Suprapubic skin (tissue), 4 donors: Measurements from ENCODE around the gene NR6A1. TPM values are rescaled to one million over a fixed set of nuclear protein-coding genes. Genes with fewer than 3 reads are reported as not detected.

Source experiments
- DNase-seq, 2 donors: peaks; one replicate each; pipeline ENCODE4 v3.0.0-alpha.2; 2019; ENCODE audit warnings: low spot score in 2 of 2
- H3K27ac ChIP-seq: fragments of 200-600 bp; sonication (generic); one replicate; pipeline ENCODE4 v1.5.1; 2019
- H3K27me3 ChIP-seq: fragments of 200-600 bp; sonication (generic); one replicate; pipeline ENCODE4 v1.5.1; 2019
- H3K36me3 ChIP-seq: fragments of 200-600 bp; sonication (generic); one replicate; pipeline ENCODE4 v1.5.1; 2019
- H3K4me1 ChIP-seq: fragments of 200-600 bp; sonication (generic); one replicate; pipeline ENCODE4 v1.5.1; 2019
- H3K4me3 ChIP-seq: fragments of 200-600 bp; sonication (generic); one replicate; pipeline ENCODE4 v1.5.1; 2019; ENCODE audit warnings: mild to moderate bottlenecking
- H3K9me3 ChIP-seq: fragments of 200-600 bp; sonication (generic); one replicate; pipeline ENCODE4 v1.5.1; 2019
- EP300 ChIP-seq: sonication (generic); formaldehyde crosslinking; IDR thresholded peaks from one replicate; pipeline ENCODE4 v1.6.1; 2017; ENCODE audit warnings: antibody characterized with exemption
- POLR2A ChIP-seq, 2 donors: fragments of 450-650 bp; IDR thresholded peaks; one replicate each; pipeline ENCODE4 v1.6.1; 2017; ENCODE audit warnings: antibody characterized with exemption in 2 of 2, mild to moderate bottlenecking in 2 of 2, moderate library complexity in 2 of 2
- POLR2AphosphoS5 ChIP-seq, 3 donors: sonication (generic); formaldehyde crosslinking; IDR thresholded peaks; one replicate each; pipeline ENCODE4 v1.6.1; 2017; ENCODE audit warnings: antibody characterized with exemption in 3 of 3
- WGBS: methylation state at CpG from one replicate; pipeline ENCODE4 v1.1.5; 2018; 5-methylcytosine and 5-hydroxymethylcytosine counted together
- total RNA-seq, 4 donors: library from RNA; depleted of rRNA; stranded (reverse); fragments of >200 nt; gene quantifications; one replicate each; pipeline ENCODE4 v1.1.0, GENCODE V29; 2016
- TF ChIP-seq, protein P1 (sequence below), 2 donors: fragments of 200-600 bp in 1 of 2; fragments of 450-650 bp in 1 of 2; sonication (generic) in 1 of 2; IDR thresholded peaks; one replicate each; pipeline ENCODE4 v1.5.1; 2016 to 2019; ENCODE audit warnings: antibody characterized with exemption in 2 of 2, mild to moderate bottlenecking in 1 of 2, moderate library complexity in 1 of 2

The NR6A1 gene
- total RNA-seq, 4 donors from 2014 or later: 6.5 to 10.1 (median 6.8) TPM

DNA sequence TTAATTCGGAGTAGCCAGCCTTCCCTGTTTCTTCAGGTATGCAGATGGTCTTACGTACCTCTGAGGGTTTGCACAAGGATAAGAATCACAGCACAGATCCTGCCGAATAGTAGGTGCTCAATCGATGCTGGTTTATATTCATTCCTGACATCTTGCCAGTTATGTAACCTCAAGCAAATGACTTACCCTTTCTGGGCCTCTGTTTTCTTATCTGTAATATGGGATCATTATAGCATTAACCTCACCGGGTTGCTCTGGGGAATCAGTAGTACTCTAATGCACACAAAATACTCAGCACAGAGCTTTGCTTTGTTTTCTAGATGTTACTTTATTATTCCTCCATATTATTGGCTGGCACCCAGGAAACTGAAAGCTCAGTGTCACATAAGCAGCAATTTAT, 256.2 kb downstream of the NR6A1 start:
- no peak overlapping the region for H3K27ac ChIP-seq
- H3K36me3 ChIP-seq: no peaks in the 10 kb centered on the region
- TF ChIP-seq POLR2AphosphoS5 (IDR thresholded peaks at IDR 0.05): no peak
- TF ChIP-seq, protein P1, sequence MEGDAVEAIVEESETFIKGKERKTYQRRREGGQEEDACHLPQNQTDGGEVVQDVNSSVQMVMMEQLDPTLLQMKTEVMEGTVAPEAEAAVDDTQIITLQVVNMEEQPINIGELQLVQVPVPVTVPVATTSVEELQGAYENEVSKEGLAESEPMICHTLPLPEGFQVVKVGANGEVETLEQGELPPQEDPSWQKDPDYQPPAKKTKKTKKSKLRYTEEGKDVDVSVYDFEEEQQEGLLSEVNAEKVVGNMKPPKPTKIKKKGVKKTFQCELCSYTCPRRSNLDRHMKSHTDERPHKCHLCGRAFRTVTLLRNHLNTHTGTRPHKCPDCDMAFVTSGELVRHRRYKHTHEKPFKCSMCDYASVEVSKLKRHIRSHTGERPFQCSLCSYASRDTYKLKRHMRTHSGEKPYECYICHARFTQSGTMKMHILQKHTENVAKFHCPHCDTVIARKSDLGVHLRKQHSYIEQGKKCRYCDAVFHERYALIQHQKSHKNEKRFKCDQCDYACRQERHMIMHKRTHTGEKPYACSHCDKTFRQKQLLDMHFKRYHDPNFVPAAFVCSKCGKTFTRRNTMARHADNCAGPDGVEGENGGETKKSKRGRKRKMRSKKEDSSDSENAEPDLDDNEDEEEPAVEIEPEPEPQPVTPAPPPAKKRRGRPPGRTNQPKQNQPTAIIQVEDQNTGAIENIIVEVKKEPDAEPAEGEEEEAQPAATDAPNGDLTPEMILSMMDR (IDR thresholded peaks at IDR 0.05): no peak
- no peak for TF ChIP-seq EP300
- TF ChIP-seq POLR2A (IDR thresholded peaks at IDR 0.05): no peak
- no peak for DNase-seq
- no peaks in the 10 kb centered on the region for H3K9me3 ChIP-seq
- H3K4me3 ChIP-seq: no peak overlapping the region
- WGBS: 77% methylated on average over 5 of the region's 5 CpGs
- H3K27me3 ChIP-seq: peaks cover 3% of the 10 kb centered on the region
- H3K4me1 ChIP-seq: peaks cover 5% of the 10 kb centered on the region

DNA sequence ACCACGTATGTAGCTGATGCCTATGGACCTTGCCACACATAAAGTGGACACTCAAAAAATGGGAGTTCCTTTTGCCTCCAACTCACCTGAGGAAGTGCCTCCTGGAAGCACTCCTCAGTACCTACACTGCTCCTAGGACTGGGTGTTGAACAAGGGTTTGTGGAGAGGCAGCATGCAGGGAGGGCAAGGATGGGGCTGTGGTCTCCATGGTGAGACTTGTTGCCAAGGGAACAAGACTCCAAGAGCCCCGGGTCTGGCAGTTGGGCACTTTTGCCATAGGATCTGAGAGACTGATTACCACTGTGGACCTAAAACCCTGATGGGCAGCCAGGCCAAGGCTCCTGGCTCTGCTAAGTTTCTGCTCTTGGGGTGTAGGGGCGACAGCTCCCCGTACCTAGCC, 257.0 kb downstream of the NR6A1 start:
- 82% methylated on average over 4 of the region's 4 CpGs for WGBS
- no peaks in the 10 kb centered on the region for H3K36me3 ChIP-seq
- H3K4me3 ChIP-seq: no peak overlapping the region
- DNase-seq: no peak
- TF ChIP-seq POLR2A (IDR thresholded peaks at IDR 0.05) (no peak), EP300 (no peak), POLR2AphosphoS5 (IDR thresholded peaks at IDR 0.05) (no peak)
- TF ChIP-seq, protein P1 (IDR thresholded peaks at IDR 0.05): no peak
- H3K27me3 ChIP-seq: peaks cover 3% of the 10 kb centered on the region
- no peaks in the 10 kb centered on the region for H3K9me3 ChIP-seq
- peaks cover 5% of the 10 kb centered on the region for H3K4me1 ChIP-seq
- H3K27ac ChIP-seq: no peak overlapping the region

DNA sequence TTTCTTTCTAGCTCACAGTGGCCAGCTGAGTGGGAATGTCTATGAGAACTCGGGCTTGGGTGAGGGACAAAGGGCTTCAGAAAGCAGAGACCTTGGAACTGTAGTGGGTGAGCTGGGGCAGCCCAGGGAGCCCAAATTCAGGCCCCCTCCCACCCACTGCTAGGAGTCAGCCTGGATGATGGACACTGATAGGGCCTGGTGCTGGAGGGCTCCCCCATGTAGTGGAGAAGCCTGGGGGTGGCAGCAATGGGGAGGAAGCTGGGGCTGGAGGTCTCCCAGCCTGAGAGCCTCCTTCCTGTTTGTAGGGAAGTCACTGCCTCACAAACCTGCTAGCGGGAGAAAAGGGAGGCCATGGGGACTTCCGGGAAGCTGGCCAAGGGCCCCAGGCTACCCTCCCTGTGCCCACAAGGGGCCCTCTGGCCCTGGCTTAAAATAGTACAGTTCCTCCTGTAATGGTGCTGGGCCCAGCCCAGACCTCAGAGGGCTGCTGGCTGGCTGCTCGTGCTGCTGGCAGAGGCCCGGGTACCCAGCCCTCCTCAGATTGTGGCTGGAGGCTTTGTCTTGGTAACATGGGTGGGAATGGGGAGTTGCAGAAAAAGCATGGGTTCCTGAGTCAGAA, 257.6 kb downstream of the NR6A1 start:
- Histone ChIP-seq H3K27me3 (peaks cover 3% of the 10 kb centered on the region), H3K4me3 (no peak overlapping the region), H3K36me3 (no peaks in the 10 kb centered on the region), H3K27ac (no peak overlapping the region), H3K9me3 (no peaks in the 10 kb centered on the region), H3K4me1 (peaks cover 5% of the 10 kb centered on the region)
- 56% methylated on average over 3 of the region's 5 CpGs for WGBS
- TF ChIP-seq POLR2A (IDR thresholded peaks at IDR 0.05) (no peak), POLR2AphosphoS5 (IDR thresholded peaks at IDR 0.05) (no peak), EP300 (no peak)
- DNase-seq: no peak

DNA sequence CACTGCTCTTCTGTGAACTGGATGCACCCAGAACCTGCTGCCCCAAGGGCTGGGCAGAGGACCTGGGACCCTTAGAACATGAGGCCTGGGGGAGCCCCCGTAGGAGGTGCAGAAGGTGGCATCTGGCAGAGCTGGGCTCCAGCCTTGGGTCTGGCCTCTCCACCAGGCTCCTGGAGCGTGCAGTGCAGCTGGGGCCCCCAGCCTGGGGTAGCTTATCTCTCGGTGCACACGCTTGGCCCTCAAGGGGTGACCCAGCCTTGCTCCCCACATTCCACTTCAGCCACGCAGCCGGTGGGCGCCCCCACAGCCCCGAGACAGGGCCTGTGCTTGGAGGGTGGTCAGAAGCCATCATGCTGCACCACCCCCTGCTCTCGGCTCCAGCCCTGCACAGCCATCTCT, 258.3 kb downstream of the NR6A1 start:
- H3K4me3 ChIP-seq: no peak overlapping the region
- TF ChIP-seq EP300: no peak
- no peak for TF ChIP-seq POLR2A (IDR thresholded peaks at IDR 0.05)
- 83% methylated on average over 5 of the region's 9 CpGs for WGBS
- H3K36me3 ChIP-seq: no peaks in the 10 kb centered on the region
- H3K27ac ChIP-seq: no peak overlapping the region
- peaks cover 5% of the 10 kb centered on the region for H3K4me1 ChIP-seq
- peaks cover 3% of the 10 kb centered on the region for H3K27me3 ChIP-seq
- no peaks in the 10 kb centered on the region for H3K9me3 ChIP-seq
- no peak for DNase-seq

DNA sequence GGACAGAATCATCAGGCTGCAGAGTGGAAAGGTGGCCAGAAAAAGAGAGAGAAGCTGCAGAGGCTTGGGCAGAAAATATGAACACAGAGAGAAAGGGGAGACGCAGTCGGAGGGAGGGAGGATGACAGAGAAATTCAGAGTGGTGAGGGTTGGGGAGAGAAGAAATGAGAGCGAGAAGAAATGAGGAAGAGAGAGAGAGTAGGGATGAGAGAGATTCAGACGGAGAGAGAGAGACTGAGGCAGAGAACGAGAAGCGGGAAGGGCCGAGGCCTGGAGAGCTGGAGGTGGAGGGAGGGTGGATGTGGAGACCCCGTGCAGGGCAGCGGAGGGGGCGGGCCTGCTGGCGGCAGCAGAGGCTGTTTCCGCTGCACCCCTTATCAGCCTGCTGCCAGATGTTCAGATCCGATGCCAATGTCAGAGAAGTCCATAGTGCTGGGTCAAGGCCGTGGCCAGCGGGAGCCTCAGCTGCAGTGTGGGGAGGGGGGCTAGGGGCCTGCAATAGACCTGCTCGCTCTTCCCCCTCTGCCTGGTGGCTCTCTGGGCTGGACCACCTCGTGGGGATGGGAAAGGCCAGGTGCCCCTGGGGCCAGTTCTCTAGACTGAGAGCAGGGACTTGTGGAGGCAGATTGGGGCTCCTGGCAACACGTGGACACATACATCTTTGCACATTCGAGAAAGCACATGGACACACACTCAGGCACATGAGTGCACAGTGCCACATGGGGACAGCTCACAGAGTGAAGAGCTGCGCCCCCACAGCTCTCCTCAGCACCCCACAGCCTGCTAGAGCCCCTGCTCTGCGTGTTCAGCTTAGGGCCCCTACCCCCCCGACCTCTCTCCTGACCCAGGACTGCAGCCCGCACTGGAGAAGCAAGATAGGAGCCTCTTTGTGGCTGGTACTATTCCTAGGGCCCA, 259.0 kb downstream of the NR6A1 start:
- no peaks in the 10 kb centered on the region for H3K9me3 ChIP-seq
- no peak overlapping the region for H3K4me3 ChIP-seq
- H3K27me3 ChIP-seq: peaks cover 3% of the 10 kb centered on the region
- WGBS: 63% methylated on average over 21 of the region's 23 CpGs
- H3K36me3 ChIP-seq: no peaks in the 10 kb centered on the region
- H3K27ac ChIP-seq: no peak overlapping the region
- no peak for TF ChIP-seq EP300
- DNase-seq: no peak
- H3K4me1 ChIP-seq: peaks cover 5% of the 10 kb centered on the region

DNA sequence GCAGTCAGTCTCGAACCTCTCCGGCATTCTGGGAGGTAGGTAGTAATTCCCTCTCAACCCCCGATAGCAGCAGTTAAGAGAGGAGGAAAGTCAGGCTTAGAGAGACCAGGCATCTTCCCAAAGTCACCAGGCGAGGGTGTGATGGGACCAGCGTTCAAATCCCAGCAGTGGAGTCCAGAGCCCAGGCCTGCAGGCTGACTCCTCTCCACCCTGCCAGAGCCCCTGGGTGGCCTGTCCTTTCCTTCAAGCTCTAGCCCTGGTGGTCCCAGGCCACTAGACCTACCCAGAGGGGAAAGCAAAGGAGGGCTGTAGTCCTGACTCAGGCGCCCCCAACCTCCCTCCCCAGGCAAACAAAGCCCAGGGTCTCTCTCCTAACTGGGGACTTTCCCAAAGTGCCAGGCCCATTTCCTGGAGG, 259.7 kb downstream of the NR6A1 start:
- TF ChIP-seq POLR2A (IDR thresholded peaks at IDR 0.05): no peak
- no peak for TF ChIP-seq POLR2AphosphoS5 (IDR thresholded peaks at IDR 0.05)
- TF ChIP-seq EP300: no peak
- TF ChIP-seq, protein P1 (IDR thresholded peaks at IDR 0.05): no peak
- 88% methylated on average over 6 of the region's 6 CpGs for WGBS
- Histone ChIP-seq H3K4me3 (no peak overlapping the region), H3K4me1 (peaks cover 5% of the 10 kb centered on the region), H3K36me3 (no peaks in the 10 kb centered on the region), H3K27me3 (peaks cover 3% of the 10 kb centered on the region), H3K27ac (no peak overlapping the region), H3K9me3 (no peaks in the 10 kb centered on the region)
- no peak for DNase-seq
